ENCODE results near the gene IQSEC3. TPM values are rescaled to one million over a fixed set of nuclear protein-coding genes. Genes with fewer than 3 reads are reported as not detected.

The IQSEC3 gene
- total and polyA plus RNA-seq, 8 donors: 0.16 to 10.1 (median 1.2) TPM

- no peaks in the 10 kb centered on the region for H3K4me1 ChIP-seq
- TF ChIP-seq, protein P1, sequence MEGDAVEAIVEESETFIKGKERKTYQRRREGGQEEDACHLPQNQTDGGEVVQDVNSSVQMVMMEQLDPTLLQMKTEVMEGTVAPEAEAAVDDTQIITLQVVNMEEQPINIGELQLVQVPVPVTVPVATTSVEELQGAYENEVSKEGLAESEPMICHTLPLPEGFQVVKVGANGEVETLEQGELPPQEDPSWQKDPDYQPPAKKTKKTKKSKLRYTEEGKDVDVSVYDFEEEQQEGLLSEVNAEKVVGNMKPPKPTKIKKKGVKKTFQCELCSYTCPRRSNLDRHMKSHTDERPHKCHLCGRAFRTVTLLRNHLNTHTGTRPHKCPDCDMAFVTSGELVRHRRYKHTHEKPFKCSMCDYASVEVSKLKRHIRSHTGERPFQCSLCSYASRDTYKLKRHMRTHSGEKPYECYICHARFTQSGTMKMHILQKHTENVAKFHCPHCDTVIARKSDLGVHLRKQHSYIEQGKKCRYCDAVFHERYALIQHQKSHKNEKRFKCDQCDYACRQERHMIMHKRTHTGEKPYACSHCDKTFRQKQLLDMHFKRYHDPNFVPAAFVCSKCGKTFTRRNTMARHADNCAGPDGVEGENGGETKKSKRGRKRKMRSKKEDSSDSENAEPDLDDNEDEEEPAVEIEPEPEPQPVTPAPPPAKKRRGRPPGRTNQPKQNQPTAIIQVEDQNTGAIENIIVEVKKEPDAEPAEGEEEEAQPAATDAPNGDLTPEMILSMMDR (IDR thresholded peaks at IDR 0.05): no peak
- DNase-seq: no peak
- ATAC-seq: peak in 1 of 4 donors; percentile 34
- no peak for FAIRE-seq
- peaks cover 0 to 3% (median 0%) of the 10 kb centered on the region in 4 donors for H3K27me3 ChIP-seq
- no peaks in the 10 kb centered on the region for H3K36me3 ChIP-seq
- intact Hi-C loops (cut with DNase I): no loop called here
- WGBS, 2 donors: 72 to 80% methylated on average over 5 of the region's 5 CpGs
- no peak overlapping the region for H3K4me3 ChIP-seq
- no peak overlapping the region for H3K27ac ChIP-seq
- no peaks in the 10 kb centered on the region for H3K9me3 ChIP-seq
Measured at GRCh38 chr12:144650-145284, 78.2 kb downstream of the IQSEC3 start.

DNA sequence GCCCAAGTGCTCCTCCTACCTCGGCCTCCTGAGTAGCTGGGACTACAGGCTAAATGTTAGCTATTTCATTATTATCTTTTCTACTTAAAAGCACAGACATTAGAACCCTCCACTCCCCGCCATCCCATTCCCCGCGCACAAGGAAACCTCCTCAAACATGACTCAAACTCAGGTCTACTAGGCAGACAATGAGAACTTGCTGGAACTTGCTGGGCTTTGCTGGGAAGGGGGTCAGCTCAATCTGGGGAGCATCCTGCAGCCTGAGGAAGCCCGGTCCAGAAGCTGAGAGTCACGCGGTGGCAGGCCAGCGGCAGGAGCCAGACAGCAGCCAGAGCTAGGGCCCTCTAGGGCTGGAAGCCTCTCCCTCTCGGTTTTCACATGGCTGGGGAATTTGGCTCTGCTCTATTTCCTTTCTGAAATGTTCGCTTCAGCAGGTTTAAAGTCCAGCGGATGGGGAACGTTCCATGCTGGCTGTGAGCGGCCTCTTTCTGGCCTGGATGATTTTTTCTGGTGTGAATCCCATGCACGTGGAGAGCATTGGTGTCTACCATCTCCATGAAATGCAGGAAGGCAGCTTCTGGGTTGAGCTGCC lies 78.9 kb downstream of the IQSEC3 start:
- Histone ChIP-seq H3K36me3 (no peaks in the 10 kb centered on the region), H3K27me3 (no peaks in the 10 kb centered on the region), H3K4me3 (no peak overlapping the region), H3K9me3 (no peaks in the 10 kb centered on the region), H3K27ac (no peak overlapping the region), H3K4me1 (no peaks in the 10 kb centered on the region)
- FAIRE-seq (no peak), DNase-seq (no peak), ATAC-seq (peak in 3 of 4 donors; percentile 17 to 49 (median 48))
- WGBS, 2 donors: 65 to 73% methylated on average over 14 of the region's 14 CpGs
- intact Hi-C loops (cut with DNase I): no loop called here
- TF ChIP-seq, protein P1 (IDR thresholded peaks at IDR 0.05): no peak

GRCh38 chr12:147242-147641 lies 80.7 kb downstream of the IQSEC3 start:
- ATAC-seq (no peak), DNase-seq (no peak), FAIRE-seq (no peak)
- Histone ChIP-seq H3K4me1 (no peaks in the 10 kb centered on the region), H3K27me3 (no peaks in the 10 kb centered on the region), H3K27ac (no peak overlapping the region), H3K4me3 (no peak overlapping the region), H3K36me3 (no peaks in the 10 kb centered on the region), H3K9me3 (no peaks in the 10 kb centered on the region)
- WGBS, 2 donors: 71 to 75% methylated on average over 9 of the region's 9 CpGs
- TF ChIP-seq, protein P1 (IDR thresholded peaks at IDR 0.05): no peak
- intact Hi-C loops (cut with DNase I): no loop called here

GRCh38 chr12:148676-149416 lies 82.3 kb downstream of the IQSEC3 start:
- FAIRE-seq: no peak

More at GRCh38 chr12:148676-149416, 82.3 kb downstream of the IQSEC3 start:
- Histone ChIP-seq H3K4me3 (no peak overlapping the region), H3K4me1 (no peaks in the 10 kb centered on the region), H3K27me3 (no peaks in the 10 kb centered on the region), H3K36me3 (no peaks in the 10 kb centered on the region), H3K9me3 (no peaks in the 10 kb centered on the region), H3K27ac (no peak overlapping the region)
- no peak for ATAC-seq
- intact Hi-C loops (cut with DNase I): no loop called here
- DNase-seq: no peak
- 69 to 74% methylated on average over 18 of the region's 18 CpGs for WGBS, 2 donors
- TF ChIP-seq, protein P1 (IDR thresholded peaks at IDR 0.05): no peak
